ENCODE measurements around the gene GLTPD2. TPM values are rescaled to one million over a fixed set of nuclear protein-coding genes. Genes with fewer than 3 reads are reported as not detected.

The GLTPD2 gene
- not detected for total RNA-seq

- FAIRE-seq (no peak), DNase-seq (ENCODE audit: low spot score in 2 of 2) (no peak)
These were observed at the start of gene GLTPD2 for GRCh38 chr17:4788807-4789700. Gene GLTPD2 (plus strand): TSS chr17:4788964. CDS start chr17:4789012, 48 bp downstream.

DNA sequence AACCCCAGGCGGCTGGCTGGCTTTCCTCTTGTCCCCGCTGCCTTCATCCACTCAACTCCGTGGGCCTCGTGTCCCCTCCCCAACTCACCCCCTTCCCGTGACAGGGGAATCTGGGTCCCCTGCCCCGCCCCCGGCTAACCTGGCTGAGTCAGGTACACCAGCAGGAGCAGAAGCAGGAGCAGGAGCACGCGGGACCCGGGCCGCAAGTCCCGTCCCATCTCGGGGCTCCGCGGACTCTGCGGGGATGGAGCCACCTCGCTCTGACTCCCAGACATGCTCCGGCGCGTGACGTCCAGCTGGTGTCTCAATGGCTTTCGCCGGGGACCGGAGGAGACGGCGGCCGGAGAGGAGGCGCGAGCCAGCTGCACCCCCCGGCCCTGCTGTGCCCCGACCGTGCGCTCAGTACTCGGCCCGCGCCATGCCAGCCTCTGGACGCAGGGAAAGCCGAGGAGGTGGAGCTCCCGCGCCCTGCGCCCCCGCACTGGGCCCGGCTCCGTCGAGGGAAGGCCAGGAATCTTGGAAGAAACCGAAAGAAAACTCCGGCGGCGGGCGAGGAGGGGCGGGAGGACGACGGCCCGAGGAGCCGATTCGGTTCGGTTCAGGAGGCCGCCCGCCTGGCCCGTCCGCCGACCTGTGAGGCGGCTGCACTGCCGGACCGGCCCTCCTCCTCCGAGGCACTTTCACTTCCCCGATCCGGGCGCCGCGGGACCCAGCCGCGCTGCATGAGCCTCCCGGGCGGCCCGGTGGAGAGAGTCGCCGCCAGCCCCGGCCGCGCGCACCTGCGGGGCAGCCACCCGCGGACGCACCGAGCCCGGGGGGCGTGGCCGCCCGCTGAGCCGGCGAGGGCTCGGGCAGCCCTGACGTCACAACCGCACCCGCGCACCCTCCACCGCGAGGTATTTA is 49.4 kb upstream of the GLTPD2 start, which contains the start of the genes CXCL16 and ZMYND15:
Gene CXCL16, minus strand, starts transcription at position 807 of the 903 bp plus-strand sequence. Its CDS starts 589 bp downstream, at position 218.
Gene ZMYND15, plus strand, starts transcription at position 712 of the 903 bp plus-strand sequence. CDS start 716 bp downstream, outside the sequence.
- FAIRE-seq: no peak
- DNase-seq (ENCODE audit: low spot score in 2 of 2): peak; percentile 66 to 74

DNA sequence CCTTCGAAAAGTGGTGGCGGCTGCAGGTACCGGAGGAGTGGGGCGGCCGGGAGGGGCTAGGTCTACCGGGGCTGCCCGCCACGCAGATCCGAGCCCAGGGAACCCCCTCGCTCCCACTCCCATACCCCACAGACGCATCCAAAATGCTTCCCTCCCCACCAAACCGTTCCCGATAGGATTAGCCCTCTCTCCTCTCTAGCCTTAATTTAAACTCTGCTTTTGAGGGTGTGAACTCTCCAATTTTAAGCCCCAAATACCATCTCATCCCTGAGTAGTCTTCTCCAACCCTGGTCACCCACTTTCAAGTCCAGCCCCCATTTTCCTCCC is 48.8 kb upstream of the GLTPD2 start:
- FAIRE-seq (no peak), DNase-seq (ENCODE audit: low spot score in 2 of 2) (no peak)

- FAIRE-seq: no peak
- DNase-seq (ENCODE audit: low spot score in 2 of 2): no peak
These were observed 48.2 kb upstream of the GLTPD2 start for GRCh38 chr17:4740584-4740983.

DNA sequence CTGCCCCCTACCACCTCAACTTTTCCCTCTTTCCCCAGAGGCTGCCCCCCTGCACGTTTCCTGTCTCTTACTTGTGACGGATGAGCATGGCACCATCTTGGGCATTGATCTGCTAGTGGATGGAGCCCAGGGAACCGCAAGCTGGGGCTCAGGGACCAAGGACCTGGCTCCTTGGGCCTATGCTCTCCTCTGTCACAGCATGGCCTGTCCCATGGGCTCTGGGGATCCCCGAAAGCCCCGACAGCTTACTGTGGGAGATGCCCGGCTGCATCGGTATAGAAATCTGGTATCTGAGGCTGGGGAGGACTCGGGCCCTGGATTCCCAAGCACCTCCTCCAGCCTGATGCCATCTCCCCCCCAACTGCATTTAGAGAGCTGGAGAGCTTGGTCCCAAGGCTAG is 47.2 kb upstream of the GLTPD2 start:
- no peak for FAIRE-seq
- no peak for DNase-seq (ENCODE audit: low spot score in 2 of 2)

DNA sequence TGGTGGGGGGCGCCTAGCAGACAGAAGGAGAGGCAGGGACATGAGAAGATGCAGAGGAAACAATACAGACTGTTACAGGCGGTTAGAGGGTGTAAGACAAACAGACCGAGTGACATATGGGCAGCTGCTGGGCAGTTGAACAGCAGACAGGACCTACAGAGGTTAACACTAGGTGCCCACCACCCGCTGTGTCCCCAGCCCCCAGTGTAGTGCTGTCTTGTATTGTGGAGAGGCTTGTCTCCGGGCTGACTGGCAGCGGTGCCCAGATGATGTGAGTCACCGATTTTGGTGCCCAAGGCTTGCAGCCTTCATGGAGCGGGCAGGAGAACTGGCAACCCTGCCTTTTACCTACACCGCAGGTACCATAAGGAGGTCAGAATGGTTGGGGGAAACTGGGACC is 46.6 kb upstream of the GLTPD2 start:
- no peak for FAIRE-seq
- DNase-seq (ENCODE audit: low spot score in 2 of 2): no peak

GRCh38 chr17:4742629-4743028 is 46.1 kb upstream of the GLTPD2 start:
- FAIRE-seq (no peak), DNase-seq (ENCODE audit: low spot score in 2 of 2) (peak in 1 of 2 donors; percentile 10)

GRCh38 chr17:4743216-4743615 is 45.5 kb upstream of the GLTPD2 start:
- no peak for FAIRE-seq
- no peak for DNase-seq (ENCODE audit: low spot score in 2 of 2)

- DNase-seq (ENCODE audit: low spot score in 2 of 2): no peak
- no peak for FAIRE-seq
These were observed 44.9 kb upstream of the GLTPD2 start for GRCh38 chr17:4743898-4744297.

- FAIRE-seq (no peak), DNase-seq (ENCODE audit: low spot score in 2 of 2) (peak in 1 of 2 donors; percentile 31)
These were observed 43.5 kb upstream of the GLTPD2 start for GRCh38 chr17:4744999-4745969.

GRCh38 chr17:4747847-4748246 is 40.9 kb upstream of the GLTPD2 start:
- no peak for FAIRE-seq
- DNase-seq (ENCODE audit: low spot score in 2 of 2): no peak

DNA sequence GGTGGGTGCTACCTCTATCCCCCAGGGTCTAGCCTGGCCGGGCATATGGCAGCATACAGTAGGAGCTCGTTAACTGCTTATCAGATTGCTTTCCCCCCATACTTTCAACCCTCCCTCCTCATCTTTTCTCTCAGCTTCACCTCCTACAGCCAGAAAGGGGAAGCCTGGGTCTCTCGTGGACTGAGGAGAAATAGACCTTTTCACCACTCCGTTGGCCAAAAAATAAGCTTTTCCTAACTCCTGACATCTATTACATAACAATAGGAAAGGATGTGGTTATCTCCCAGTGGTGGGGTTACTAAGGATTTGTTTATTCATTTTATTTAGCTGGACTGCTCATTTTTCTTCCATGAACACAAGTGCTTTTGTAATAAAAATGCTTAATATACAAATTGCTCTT is 40.1 kb upstream of the GLTPD2 start:
- no peak for FAIRE-seq
- DNase-seq (ENCODE audit: low spot score in 2 of 2): no peak

GRCh38 chr17:4750606-4751005 is 38.2 kb upstream of the GLTPD2 start:
- DNase-seq (ENCODE audit: low spot score in 2 of 2) (no peak), FAIRE-seq (no peak)

DNA sequence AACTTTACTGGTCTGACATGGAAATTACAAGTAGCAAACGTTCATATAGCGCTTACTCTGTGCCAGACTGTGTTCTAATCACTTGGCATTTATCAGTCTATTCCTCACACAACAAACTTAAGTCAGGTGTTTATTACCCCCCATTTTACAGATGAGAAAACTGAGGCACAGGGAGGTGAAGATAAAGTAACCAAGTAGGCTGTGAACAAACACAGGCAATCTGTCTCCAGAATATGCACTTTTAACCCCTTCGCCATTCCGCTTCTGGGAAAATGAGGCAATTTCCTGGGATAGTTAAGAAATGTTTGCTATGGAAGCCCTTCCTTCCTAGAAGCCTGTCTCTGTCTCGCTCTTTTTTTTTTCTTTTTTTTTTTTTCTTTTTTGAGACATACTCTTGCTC is 36.8 kb upstream of the GLTPD2 start:
- FAIRE-seq (no peak), DNase-seq (ENCODE audit: low spot score in 2 of 2) (no peak)

DNA sequence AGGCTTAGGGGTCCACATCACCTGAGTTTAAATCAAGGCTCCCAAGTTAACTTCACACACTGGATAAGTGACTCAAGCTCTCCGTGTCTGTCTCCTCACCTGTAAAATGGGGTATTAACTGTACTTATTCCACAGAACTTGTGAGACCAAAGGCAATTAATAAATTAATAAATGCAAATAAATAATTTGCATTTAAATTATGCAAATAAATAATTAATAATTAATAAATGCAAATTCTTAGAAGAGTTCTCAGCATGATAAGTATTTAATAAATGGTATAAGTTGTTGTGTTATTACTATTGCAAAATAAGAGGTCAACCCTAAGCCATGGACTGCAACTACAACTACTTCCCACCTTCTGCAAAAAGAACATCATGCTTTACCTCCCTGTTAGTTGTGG is 35.4 kb upstream of the GLTPD2 start:
- FAIRE-seq (no peak), DNase-seq (ENCODE audit: low spot score in 2 of 2) (no peak)

DNA sequence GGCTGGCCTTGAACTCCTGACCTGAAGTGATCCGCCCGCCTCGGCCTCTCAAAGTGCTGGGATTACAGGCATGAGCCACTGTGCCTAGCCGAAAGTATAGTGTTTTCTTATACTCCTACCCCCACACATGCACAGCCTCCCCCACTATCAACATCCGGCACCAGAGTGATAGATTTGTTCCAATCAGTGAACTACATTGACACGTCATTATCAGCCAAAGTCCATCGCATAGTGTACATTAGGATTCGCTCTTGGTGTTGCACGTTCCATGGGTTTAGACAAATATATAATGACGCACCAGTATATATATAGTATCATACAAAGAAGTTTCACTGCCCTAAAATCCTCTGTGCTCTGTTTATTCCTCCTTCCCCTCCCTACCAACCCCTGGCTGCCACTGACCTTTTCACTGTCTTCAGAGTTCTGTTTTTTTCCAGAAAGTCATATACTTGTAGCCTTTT is 29.0 kb upstream of the GLTPD2 start:
- FAIRE-seq: no peak
- no peak for DNase-seq (ENCODE audit: low spot score in 2 of 2)

GRCh38 chr17:4764595-4764994 is 24.2 kb upstream of the GLTPD2 start:
- FAIRE-seq (no peak), DNase-seq (ENCODE audit: low spot score in 2 of 2) (no peak)

DNA sequence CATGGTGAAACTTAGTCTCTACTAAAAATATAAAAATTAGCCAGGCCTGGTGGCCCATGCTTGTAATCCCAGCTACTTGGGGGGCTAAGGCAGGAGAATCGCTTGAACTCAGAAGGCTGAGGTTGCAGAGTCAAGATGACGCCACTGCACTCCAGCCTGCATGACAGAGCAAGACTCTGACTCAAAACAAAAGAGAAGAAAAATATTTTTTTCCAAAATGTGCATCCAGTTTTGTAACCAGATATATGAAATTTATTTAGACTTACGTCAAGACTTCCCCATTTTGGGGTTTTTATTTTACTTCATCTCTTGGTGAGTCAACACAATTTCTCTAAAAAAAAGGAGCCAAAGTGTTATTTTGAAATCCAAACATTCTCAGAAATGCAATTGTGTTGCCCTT is 22.6 kb upstream of the GLTPD2 start:
- FAIRE-seq (no peak), DNase-seq (ENCODE audit: low spot score in 2 of 2) (no peak)

- FAIRE-seq (no peak), DNase-seq (ENCODE audit: low spot score in 2 of 2) (no peak)
These were observed 22.0 kb upstream of the GLTPD2 start for GRCh38 chr17:4766723-4767122.

DNA sequence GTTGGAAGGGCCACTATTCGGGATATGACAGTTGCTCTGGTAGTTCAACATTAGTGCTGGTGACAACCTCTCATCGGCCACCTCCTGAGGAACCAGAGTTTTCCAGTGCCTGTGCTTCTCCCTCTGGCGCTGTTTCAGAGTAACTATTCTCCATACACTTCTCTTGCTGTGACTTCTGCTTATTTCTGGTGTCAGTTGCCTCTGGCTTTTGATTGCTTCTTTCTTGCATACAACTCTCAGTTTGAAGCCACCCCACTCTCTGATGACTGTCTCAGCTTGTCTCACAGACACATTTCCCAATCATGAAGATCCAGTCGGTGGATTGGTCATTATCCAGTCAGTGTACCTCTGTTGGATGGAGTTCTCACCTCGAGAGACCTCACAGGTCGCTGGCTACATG is 20.5 kb upstream of the GLTPD2 start:
- no peak for DNase-seq (ENCODE audit: low spot score in 2 of 2)
- no peak for FAIRE-seq
